ENCODE data around the gene CCDC9.

The CCDC9 gene
- 32.1 to 39.1 (median 36.8) reads per million in 3 donors for total RNA-seq

- Histone ChIP-seq H3K36me3 (ENCODE audit: control insufficient read depth, insufficient read depth, low read length) (peaks cover 29% of the 10 kb centered on the region), H3K27me3 (replicated peaks; ENCODE audit: control insufficient read depth, insufficient read depth, low read length, poor library complexity, severe bottlenecking) (no peaks in the 10 kb centered on the region), H3K27ac (ENCODE audit: insufficient read depth, low read length, poor library complexity, severe bottlenecking) (peak within 1 kb of the TSS; percentile 81), H3K4me1 (ENCODE audit: control insufficient read depth, insufficient read depth, low read length, poor library complexity, severe bottlenecking) (peaks cover 9% of the 10 kb centered on the region), H3K4me3 (ENCODE audit: insufficient read depth, low read depth, low read length, poor library complexity, severe bottlenecking) (peak within 1 kb of the TSS; percentile 58), H3K9me3 (ENCODE audit: control insufficient read depth, low read length) (no peaks in the 10 kb centered on the region)
- peak in 2 of 3 donors; percentile 88 to 89 for DNase-seq
These were observed at the start of gene CCDC9 for GRCh38 chr19:47255879-47256692. Gene CCDC9 (plus strand): TSS chr19:47256525. CDS start chr19:47258401, 1,876 bp downstream.

GRCh38 chr19:47209319-47210179 lies 46.8 kb upstream of the CCDC9 start:
- H3K4me3 ChIP-seq (ENCODE audit: insufficient read depth, low read depth, low read length, poor library complexity, severe bottlenecking), result no peak overlapping the region
- H3K27me3 ChIP-seq (replicated peaks; ENCODE audit: control insufficient read depth, insufficient read depth, low read length, poor library complexity, severe bottlenecking), result no peaks in the 10 kb centered on the region
- DNase-seq, result no peak
- H3K27ac ChIP-seq (ENCODE audit: insufficient read depth, low read length, poor library complexity, severe bottlenecking), result no peak overlapping the region
- no peaks in the 10 kb centered on the region for H3K9me3 ChIP-seq (ENCODE audit: control insufficient read depth, low read length)
- H3K36me3 ChIP-seq (ENCODE audit: control insufficient read depth, insufficient read depth, low read length), result peaks cover 39% of the 10 kb centered on the region
- no peaks in the 10 kb centered on the region for H3K4me1 ChIP-seq (ENCODE audit: control insufficient read depth, insufficient read depth, low read length, poor library complexity, severe bottlenecking)

GRCh38 chr19:47210180-47210490 lies 46.2 kb upstream of the CCDC9 start:
- Histone ChIP-seq H3K36me3 (ENCODE audit: control insufficient read depth, insufficient read depth, low read length) (peaks cover 33% of the 10 kb centered on the region), H3K27ac (ENCODE audit: insufficient read depth, low read length, poor library complexity, severe bottlenecking) (no peak overlapping the region), H3K4me1 (ENCODE audit: control insufficient read depth, insufficient read depth, low read length, poor library complexity, severe bottlenecking) (no peaks in the 10 kb centered on the region), H3K4me3 (ENCODE audit: insufficient read depth, low read depth, low read length, poor library complexity, severe bottlenecking) (no peak overlapping the region), H3K27me3 (replicated peaks; ENCODE audit: control insufficient read depth, insufficient read depth, low read length, poor library complexity, severe bottlenecking) (no peaks in the 10 kb centered on the region), H3K9me3 (ENCODE audit: control insufficient read depth, low read length) (no peaks in the 10 kb centered on the region)
- no peak for DNase-seq

GRCh38 chr19:47210689-47211316 lies 45.5 kb upstream of the CCDC9 start:
- no peaks in the 10 kb centered on the region for H3K27me3 ChIP-seq (replicated peaks; ENCODE audit: control insufficient read depth, insufficient read depth, low read length, poor library complexity, severe bottlenecking)

GRCh38 chr19:47215581-47215980 lies 40.7 kb upstream of the CCDC9 start:
- no peak overlapping the region for H3K27ac ChIP-seq (ENCODE audit: insufficient read depth, low read length, poor library complexity, severe bottlenecking)
- no peaks in the 10 kb centered on the region for H3K27me3 ChIP-seq (replicated peaks; ENCODE audit: control insufficient read depth, insufficient read depth, low read length, poor library complexity, severe bottlenecking)
- no peaks in the 10 kb centered on the region for H3K4me1 ChIP-seq (ENCODE audit: control insufficient read depth, insufficient read depth, low read length, poor library complexity, severe bottlenecking)
- H3K36me3 ChIP-seq (ENCODE audit: control insufficient read depth, insufficient read depth, low read length), result no peaks in the 10 kb centered on the region
- no peak for DNase-seq
- no peaks in the 10 kb centered on the region for H3K9me3 ChIP-seq (ENCODE audit: control insufficient read depth, low read length)
- no peak overlapping the region for H3K4me3 ChIP-seq (ENCODE audit: insufficient read depth, low read depth, low read length, poor library complexity, severe bottlenecking)

More at GRCh38 chr19:47210689-47211316, 45.5 kb upstream of the CCDC9 start:
- H3K4me1 ChIP-seq (ENCODE audit: control insufficient read depth, insufficient read depth, low read length, poor library complexity, severe bottlenecking), result no peaks in the 10 kb centered on the region
- H3K36me3 ChIP-seq (ENCODE audit: control insufficient read depth, insufficient read depth, low read length), result peaks cover 27% of the 10 kb centered on the region
- peak; percentile 46 to 72 (median 52) for DNase-seq
- no peak overlapping the region for H3K27ac ChIP-seq (ENCODE audit: insufficient read depth, low read length, poor library complexity, severe bottlenecking)
- no peaks in the 10 kb centered on the region for H3K9me3 ChIP-seq (ENCODE audit: control insufficient read depth, low read length)
- H3K4me3 ChIP-seq (ENCODE audit: insufficient read depth, low read depth, low read length, poor library complexity, severe bottlenecking), result no peak overlapping the region

- H3K9me3 ChIP-seq (ENCODE audit: control insufficient read depth, low read length), result no peaks in the 10 kb centered on the region
- peaks cover 1% of the 10 kb centered on the region for H3K4me1 ChIP-seq (ENCODE audit: control insufficient read depth, insufficient read depth, low read length, poor library complexity, severe bottlenecking)
- no peak for DNase-seq
- H3K36me3 ChIP-seq (ENCODE audit: control insufficient read depth, insufficient read depth, low read length), result no peaks in the 10 kb centered on the region
- H3K27me3 ChIP-seq (replicated peaks; ENCODE audit: control insufficient read depth, insufficient read depth, low read length, poor library complexity, severe bottlenecking), result no peaks in the 10 kb centered on the region
- H3K4me3 ChIP-seq (ENCODE audit: insufficient read depth, low read depth, low read length, poor library complexity, severe bottlenecking), result no peak overlapping the region
- H3K27ac ChIP-seq (ENCODE audit: insufficient read depth, low read length, poor library complexity, severe bottlenecking), result no peak overlapping the region
These were observed 35.1 kb upstream of the CCDC9 start for GRCh38 chr19:47221080-47221841.

GRCh38 chr19:47221890-47222289 lies 34.4 kb upstream of the CCDC9 start:
- no peak overlapping the region for H3K27ac ChIP-seq (ENCODE audit: insufficient read depth, low read length, poor library complexity, severe bottlenecking)
- H3K9me3 ChIP-seq (ENCODE audit: control insufficient read depth, low read length), result no peaks in the 10 kb centered on the region
- H3K36me3 ChIP-seq (ENCODE audit: control insufficient read depth, insufficient read depth, low read length), result no peaks in the 10 kb centered on the region
- DNase-seq, result no peak
- no peaks in the 10 kb centered on the region for H3K27me3 ChIP-seq (replicated peaks; ENCODE audit: control insufficient read depth, insufficient read depth, low read length, poor library complexity, severe bottlenecking)
- peaks cover 8% of the 10 kb centered on the region for H3K4me1 ChIP-seq (ENCODE audit: control insufficient read depth, insufficient read depth, low read length, poor library complexity, severe bottlenecking)
- H3K4me3 ChIP-seq (ENCODE audit: insufficient read depth, low read depth, low read length, poor library complexity, severe bottlenecking), result no peak overlapping the region

- peak; percentile 77 to 88 (median 84) for DNase-seq
- Histone ChIP-seq H3K4me3 (ENCODE audit: insufficient read depth, low read depth, low read length, poor library complexity, severe bottlenecking) (peak overlapping the region; percentile 59), H3K9me3 (ENCODE audit: control insufficient read depth, low read length) (no peaks in the 10 kb centered on the region), H3K4me1 (ENCODE audit: control insufficient read depth, insufficient read depth, low read length, poor library complexity, severe bottlenecking) (peaks cover 31% of the 10 kb centered on the region), H3K27ac (ENCODE audit: insufficient read depth, low read length, poor library complexity, severe bottlenecking) (peak overlapping the region; percentile 83), H3K36me3 (ENCODE audit: control insufficient read depth, insufficient read depth, low read length) (no peaks in the 10 kb centered on the region), H3K27me3 (replicated peaks; ENCODE audit: control insufficient read depth, insufficient read depth, low read length, poor library complexity, severe bottlenecking) (no peaks in the 10 kb centered on the region)
These were observed 30.4 kb upstream of the CCDC9 start for GRCh38 chr19:47225746-47226425.
